HG02571 (cell line): ENCODE results near the gene UCN2.

Experiments used
- ATAC-seq: cut with Tn5 transposase; IDR thresholded peaks from one replicate; pipeline ENCODE4 v1.9.1; 2021; ENCODE audit warnings: mild to moderate bottlenecking, moderate library complexity; ENCODE audit not compliant: unreplicated experiment

UCN2 gene, protein sequence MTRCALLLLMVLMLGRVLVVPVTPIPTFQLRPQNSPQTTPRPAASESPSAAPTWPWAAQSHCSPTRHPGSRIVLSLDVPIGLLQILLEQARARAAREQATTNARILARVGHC

DNA sequence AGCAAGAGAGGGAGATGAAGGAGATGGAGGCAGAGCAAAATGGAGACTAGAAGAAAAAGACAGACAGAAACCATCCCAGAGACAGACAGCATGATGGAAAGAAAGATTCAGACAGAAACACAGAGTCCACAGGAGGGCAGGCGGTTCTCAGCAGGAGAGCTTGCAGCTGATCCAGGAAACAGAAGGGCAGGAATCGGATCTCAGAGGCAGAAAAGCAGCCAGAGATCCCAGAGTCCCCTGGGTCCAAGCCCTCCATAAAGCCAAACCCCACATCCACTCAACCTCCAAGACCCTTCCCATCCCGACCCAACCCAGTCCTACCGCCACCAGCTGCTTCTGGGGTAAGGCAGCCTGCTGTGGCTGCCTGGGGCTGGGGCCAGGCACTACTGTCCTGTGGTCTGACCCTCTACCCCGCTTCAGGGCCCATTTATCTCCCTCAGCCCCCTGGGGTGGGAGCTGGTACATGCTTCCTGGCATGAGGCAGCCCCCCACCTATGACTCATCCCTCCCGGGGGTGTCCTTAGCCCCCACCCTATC lies at the start of gene UCN2:
Gene UCN2, minus strand, starts transcription at position 400 of the 537 bp plus-strand sequence. CDS start 657 bp downstream, outside the sequence.
- ATAC-seq, result no peak

DNA sequence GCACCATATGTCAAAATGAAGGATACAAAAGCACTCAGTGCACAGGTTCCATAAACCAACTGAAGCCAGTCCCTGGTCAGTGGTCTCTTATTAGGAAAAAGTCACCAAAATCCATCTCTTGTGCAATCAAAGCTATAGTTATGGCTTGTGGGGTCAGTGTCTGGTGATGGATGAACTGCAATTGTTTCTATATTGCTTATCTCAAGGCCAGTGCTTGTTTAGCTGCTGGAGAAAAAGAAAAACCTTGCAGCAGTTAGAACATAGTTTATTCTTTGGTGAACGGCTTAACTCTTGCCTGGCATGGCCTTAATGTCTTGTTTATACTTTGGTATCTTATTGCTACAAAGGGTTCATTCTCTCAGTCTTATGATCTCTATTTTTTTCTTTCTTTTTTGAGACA lies 48.7 kb upstream of the UCN2 start:
- no peak for ATAC-seq

DNA sequence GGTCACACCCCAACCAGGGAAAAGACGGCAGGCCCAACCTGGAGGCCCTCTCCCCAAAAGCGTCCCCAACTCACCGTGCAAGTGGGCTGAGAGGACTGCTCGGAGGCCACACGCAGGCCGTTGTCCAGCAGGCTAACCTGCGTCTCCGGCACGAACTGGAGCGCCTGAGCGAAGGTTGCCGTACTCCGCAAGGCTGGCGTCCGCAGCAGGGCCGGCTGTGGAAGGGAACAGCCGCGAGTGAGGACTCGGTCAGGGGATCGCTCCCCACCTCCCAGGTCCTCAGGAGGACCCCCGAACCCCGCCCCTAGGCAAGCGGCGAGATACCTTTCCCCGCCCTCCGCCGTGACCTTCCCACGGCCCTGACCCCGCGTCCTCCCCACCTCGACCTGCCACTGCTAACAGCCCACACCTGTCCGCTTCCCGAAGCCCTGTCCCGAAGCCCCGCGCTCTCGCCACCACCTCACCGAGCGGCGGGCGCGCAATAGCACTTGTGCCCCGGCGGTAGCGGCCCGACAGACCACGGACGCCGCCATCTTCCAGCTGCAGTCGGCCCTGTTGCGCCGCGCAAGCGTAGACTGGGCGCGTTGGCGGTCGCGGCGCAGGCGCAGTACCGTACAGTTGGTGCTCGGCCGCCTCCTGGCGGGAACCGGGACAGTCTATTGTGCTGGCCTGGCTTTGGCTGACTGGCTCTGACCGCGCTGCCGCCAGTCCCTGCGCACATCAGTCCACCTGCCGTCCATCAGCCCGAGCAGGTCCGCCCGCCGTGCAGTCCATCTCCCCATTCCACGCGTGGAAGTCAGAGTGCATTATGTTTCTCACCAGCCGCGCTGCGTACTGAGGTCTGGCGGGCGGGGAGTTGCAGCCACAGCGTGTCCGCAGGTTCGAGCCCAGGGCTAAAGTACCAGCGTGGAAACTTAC lies 45.8 kb upstream of the UCN2 start, which contains the start of gene UQCRC1:
Gene UQCRC1, minus strand, starts transcription at position 559 of the 918 bp plus-strand sequence. Its CDS starts 26 bp downstream, at position 533.
- ATAC-seq, result peak; percentile 95

DNA sequence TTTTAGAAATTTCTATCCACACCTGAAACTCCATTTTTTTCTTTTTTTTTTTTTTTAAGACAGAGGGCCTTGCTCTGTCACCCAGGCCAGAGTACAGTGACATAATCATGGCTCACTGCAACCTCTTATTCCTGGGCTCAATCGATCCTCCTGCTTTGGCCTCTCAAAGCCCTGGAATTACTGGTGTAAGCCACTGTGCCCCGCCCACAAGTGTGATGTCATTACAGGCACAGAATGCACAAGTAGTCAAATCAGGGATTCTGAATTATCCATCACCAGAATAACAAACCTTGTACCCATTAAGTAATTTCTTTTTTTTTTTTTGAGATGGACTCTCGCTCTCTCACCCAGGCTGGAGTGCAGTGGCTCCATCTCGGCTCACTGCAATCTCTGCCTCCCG lies 43.9 kb upstream of the UCN2 start:
- no peak for ATAC-seq

DNA sequence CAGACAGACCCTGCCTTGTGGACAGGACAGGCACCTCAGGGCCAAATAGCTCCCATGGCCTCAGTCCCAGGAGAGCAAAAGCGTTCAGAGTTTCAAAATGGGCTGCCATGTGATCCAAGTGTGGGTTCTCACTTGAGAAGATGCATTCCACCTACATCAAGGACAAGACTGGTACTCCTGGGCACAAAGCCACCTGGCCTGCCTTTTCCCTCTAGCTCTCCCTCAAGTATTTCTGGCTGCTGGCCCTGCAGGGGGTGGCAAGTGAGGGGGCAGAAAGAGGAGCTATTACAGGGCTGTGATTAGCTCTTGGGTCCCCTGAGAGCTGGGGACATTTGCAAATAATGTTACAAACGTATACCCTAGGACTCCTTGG lies 38.0 kb upstream of the UCN2 start:
- ATAC-seq, result no peak

DNA sequence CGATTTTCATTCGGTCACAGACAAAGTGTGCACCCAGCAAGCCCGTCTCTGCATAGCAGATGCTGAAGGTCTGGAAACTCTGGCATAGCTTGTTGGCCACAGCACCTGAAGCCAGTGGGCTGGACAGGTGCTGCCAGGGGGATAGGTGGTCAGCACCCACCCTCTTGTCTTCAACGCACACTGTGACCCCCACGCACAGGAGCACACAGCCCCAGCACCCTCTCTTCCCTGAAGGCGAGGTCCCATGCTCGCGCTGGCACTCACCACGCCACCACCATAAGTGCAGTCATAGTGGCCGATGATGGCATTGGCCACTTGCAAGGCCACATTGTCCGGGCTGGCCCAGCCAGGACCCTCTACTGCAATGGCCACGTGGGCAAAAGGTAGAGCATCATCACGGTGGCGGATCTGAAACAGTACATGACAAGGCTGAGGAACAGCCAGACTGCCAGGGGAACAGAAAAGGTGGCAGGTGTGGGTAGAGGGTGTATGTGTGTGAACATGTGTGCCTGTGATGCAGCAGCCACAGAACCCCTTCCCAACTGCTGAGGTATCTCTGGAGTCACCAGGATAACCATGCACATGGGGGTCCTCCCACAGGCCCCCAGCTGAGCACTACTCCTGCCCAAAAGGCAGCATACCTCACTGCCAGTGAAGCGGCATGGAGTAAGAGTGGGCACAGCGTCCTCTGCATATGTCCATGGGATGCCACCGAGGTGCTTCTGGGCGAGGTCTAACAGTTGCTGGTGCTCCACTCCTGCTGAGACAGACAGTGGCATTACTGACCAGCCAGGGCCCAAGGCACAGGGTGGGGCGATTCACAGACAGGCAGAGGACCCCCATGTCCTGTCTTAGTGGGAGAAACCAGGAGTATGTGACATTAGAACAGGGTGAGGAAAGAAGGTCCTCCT lies 37.4 kb upstream of the UCN2 start:
- no peak for ATAC-seq

DNA sequence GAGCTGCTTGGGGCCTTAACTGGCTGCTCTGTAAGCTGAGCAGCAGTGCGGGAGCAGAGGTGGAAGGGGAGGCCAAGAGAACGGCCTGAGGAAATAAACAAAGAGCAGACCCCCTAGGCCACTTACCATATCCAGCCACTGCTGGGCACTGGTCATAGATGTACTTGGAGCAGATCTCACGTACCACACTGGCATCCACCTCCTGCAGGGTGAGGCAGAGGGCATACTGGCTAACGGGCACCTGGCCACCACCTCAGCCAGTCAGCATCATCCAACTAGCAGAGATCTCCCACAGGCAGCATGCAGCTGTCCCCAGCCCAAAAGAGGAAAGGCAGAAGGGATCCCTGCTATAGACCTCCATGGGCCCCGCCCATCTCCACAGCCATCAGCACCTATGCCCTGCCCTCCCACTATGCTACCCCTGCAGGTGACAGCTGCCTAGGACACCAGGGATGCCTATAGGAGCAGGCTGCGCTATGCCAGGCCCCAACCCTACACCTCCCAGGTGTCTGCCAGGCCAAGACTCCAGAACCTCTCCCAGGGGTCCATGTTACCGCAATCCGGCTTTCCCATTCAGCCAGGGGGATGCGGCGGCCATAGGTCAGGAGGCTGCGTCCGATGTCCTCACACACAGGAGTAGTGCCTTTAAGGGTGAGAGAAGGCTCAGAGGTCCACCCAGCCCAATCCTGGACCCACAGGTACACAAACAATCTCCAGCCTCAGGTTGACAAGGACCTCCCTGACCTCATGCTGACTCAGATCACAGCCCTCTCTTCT lies 36.1 kb upstream of the UCN2 start:
- ATAC-seq, result no peak

DNA sequence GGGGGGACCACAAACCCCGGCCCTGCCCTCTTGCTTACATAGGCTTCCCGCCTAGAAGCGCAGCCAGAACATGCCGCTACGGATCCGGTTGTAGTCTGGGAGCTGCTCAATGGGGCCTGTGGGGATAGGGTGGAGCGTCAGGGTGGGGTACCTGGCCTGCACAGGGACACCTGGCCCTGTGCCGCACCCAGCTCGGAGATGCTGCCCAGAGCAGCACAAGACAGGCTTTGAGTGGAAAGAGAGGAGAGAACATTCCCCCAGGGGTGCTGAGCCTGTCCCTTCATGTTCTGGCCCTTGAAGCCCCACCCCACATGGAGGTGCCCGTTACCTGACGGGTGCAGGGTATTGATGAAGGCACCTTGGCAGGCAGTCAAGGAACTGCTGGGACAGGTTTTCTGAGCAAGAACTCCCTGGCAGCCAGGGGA lies 35.5 kb upstream of the UCN2 start:
- ATAC-seq, result no peak

DNA sequence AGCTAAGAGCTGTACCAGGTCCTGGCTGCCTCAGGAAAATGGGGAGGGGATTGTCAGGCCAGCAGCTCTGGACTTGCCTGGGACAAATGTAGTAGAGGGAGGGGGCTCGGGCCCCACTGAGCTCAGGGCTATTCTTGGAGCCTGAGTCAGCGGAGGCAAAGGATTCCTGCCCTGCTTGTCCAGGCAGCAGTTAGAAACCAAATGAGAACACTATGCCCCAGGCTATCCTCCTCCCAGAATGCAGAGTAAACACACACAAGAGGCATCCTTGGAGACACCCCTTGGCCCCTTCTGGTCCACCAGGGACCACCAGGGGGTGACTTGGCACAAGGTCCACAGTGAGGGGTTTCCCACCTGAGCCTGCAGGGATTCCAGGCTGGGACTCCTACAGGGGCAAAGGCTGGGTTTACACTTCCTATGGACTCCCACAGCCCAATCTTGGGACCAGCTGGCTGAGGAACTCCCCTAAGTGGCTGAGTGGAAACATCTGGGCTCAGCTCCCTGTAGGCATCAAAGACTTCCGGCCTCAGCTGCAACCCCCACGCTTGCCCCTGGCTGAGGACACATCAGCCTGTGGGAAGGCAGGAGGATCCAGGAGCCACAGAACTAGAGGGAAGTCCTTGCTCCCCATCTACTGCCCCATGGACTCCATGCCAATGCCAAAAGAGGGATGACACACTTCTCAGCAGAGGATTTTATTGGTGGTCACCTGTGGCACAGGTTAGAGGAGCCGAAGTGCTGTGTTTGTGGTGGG lies 34.9 kb upstream of the UCN2 start:
- ATAC-seq, result no peak

DNA sequence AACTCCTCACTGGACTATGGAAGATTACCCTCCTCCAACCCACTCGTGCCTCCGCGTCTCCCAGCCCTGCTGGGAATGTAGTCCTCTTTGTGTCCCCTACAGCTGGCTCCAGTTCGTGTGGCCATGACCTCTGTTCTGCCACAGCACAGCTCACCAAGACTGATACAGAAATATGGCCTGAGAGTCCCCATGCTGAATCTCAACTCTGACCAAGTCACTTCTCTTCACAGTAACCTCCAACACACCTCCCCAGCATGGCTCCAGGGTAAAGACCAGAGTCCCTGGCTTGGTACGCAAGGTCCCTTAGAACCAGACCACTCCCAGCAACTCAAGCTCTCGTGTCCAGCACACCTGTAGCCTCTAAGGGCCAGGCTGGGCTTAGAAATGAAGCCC lies 33.8 kb upstream of the UCN2 start:
- no peak for ATAC-seq

DNA sequence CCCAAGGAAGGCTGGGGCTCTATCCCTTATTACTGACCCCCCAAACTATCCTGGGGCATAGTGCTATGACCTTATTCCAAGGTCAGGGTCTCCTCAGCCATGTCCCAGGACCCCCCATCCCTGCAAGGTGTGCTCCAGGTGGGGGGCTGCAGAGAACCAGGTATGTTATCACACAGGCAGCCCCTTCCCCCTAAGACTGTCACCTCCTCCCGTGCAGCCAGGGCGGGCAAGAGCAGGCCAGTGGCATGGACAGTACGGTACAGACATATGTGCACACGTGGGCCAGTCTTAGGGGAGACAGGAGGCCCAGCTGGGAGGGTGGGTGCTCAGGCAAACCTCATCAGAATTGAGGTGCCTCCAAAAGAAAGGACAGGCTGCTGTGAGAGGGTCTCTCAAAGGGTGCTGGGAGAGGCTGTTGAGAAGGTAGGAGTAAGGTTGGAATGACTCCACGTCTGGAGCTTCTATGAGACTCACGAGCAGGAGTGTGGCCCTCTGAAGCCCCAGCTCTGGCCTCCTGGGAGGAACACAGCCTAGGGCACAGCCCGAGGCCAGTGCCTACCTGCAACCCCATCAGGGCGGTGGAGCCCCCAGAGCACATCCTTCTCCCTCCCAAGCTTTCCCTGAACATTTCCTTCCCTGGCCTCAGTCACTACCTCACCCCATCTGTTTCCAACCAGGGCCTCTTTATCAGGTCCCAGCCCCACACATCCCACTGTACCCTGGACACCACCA lies 33.3 kb upstream of the UCN2 start:
- no peak for ATAC-seq

DNA sequence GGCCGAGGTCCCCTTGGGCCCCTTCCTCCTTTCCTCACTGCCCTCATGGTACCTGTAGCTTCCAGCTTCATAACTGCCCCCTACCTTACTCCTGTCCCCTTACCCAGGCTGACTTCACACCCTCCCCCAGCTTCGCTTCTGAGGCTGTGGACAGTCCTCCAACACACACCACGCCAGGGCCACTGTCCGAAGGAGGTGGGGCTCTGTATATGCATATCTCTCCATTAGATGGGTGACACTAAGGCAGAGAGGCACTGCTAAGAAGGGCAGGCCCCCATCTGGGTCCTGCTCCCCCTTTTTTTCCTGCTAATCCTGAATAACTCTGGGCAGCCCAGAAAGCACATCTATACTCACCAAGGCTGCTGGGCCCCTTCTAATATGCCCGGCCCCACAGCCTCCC lies 32.6 kb upstream of the UCN2 start:
- ATAC-seq, result no peak

DNA sequence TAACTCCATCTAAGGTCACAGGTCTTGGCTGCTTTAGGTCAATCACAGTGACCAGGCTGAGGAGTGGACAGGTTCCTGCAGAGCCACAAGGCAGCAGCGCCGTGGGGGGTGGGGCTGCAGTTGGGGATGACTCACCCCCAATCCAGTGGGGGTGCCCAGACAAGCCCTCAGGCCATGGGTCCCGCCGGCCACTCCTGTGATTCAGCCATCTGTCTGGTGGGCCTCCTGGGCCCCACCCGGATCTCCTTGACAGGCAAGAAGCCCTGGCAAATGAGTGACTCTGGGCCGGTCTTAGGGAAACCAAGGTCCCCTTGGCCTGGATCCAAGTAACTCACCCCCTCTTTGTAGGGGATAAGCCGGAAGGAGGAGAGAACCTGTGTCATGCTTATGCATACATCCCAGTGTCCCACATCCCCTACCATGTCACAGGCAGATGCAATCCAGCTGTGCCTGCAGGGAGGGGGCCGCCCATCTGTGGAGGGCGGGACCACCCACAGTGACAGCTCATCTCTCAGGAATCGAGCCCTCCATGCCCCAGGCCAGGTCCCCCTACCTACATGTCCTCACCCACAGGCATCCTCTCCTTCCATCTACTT lies 32.0 kb upstream of the UCN2 start:
- ATAC-seq, result no peak

DNA sequence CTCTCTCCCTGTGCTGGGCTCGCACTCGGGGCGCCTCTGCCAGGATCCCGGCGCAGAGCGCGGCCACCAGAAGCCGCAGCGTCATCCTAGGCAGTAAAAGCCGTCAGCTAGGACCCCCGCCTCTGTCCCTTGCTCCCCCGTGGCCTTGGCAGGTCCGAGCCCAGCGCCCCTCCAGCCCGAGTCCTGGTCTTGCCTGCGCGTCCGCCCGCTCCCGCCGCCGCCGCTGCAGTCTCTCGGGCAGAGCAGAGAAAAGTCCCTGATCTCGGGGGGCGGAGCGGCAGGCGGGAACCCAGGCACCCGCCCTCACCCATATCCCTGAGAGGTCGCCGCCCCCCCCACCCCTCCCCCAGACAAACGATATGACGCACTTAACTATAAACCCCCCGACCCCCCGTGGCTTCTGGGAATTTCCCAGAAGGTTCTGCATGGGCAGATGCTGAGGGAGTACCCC lies 31.5 kb upstream of the UCN2 start, which contains the start of gene COL7A1:
Gene COL7A1, minus strand, starts transcription at position 255 of the 451 bp plus-strand sequence. Its CDS starts 170 bp downstream, at position 85.
- no peak for ATAC-seq

DNA sequence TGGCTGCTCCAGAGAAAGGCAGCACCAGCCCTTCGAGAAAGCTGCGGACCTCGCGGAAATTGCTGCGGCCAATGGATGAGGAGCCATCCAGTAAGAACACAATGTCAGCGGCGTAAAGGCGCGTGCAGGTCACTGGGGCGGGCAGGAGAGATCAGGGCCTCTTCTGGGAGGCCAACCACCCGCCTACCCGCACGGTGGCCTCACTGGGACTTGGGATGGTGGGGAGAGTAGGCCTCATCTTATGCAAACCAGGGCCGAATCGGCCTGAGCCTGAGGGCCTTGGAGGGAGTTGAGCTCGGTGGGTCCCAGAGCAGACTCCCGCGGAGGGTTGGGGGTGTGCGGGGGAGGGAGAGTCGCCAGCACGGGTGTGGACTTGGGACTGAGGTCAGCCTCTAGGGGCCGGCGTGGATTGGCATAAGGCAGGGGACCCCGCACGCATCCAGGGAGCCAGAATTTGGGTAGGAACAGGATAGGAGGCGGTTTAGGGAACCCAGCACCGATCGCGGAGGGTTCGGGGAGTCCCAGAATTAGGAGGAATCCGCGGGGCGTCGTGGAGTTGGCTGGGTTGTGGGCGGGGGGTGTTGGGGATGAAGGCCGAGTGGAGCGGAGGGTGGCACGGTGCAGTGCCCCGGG lies 31.0 kb upstream of the UCN2 start:
- ATAC-seq, result no peak

DNA sequence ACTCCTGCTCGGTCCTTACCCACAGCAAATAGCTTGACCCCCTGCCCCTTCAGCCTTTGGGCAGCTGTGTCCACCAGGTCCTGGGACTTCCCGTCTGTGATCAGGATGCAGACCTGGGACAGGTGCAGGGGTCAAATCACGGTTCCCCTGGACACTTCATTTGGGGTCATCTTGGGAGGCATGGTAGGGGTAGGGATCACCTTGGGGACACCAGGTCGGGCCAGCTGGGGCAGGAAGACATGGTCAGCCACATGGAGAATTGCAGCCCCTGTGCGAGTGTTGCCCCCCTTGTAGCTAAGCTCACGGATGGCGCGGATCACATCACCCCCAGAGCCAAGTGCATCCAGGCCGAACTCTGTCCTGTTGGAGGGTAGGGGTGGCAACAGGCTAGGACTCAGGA lies 29.8 kb upstream of the UCN2 start:
- no peak for ATAC-seq

DNA sequence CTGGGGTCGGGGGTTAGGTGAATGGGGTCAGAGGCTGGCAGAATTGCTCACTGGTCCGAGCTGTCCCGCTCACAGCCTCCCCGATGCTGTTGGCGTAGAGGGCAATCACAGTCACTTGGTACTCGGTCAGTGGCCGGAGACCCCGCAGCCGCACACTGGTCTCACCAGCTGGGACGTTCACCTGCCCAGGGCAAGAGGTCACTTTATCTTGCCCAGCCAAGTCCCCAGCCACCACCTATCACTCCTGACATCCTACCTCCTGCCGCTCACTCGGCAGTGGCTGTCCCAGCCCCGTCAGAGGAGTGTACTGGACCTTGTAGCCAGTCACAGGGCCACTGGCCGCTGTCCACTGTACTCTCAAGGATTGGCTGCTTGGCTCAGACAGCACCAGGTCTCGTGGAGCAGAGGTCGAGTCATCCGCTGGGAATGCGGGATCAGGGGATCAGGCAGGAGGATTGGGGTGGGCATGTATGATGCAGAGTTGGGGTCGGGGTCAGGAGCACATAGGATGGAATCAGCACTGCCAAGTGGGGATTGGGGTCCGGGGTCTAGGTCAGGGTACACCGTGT lies 29.0 kb upstream of the UCN2 start:
- ATAC-seq, result no peak
